Kasumi-1 (cell line): ENCODE measurements around the gene TTLL6.

Experiments used
- DNase-seq, 2 experiments: peaks; one replicate each; lab custom pipeline; 2025; lab: John Stamatoyannopoulos, UW

The TTLL6 gene

GRCh38 chr17:48760411-48760810 is 56.6 kb downstream of the TTLL6 start:
- DNase-seq, result no peak

- DNase-seq, result no peak
Measured at GRCh38 chr17:48759288-48759687, 57.7 kb downstream of the TTLL6 start.

- no peak for DNase-seq
Measured at GRCh38 chr17:48757524-48757961, 59.5 kb downstream of the TTLL6 start.

- DNase-seq, result peak; percentile 31 to 39
Measured at GRCh38 chr17:48756830-48757251, 60.2 kb downstream of the TTLL6 start.

GRCh38 chr17:48755356-48755755 is 61.7 kb downstream of the TTLL6 start:
- DNase-seq, result peak; percentile 12 to 18

GRCh38 chr17:48754500-48755261 is 62.3 kb downstream of the TTLL6 start:
- DNase-seq, result no peak

GRCh38 chr17:48753794-48754499 is 63.1 kb downstream of the TTLL6 start:
- DNase-seq, result no peak

GRCh38 chr17:48752399-48753288 is 64.4 kb downstream of the TTLL6 start:
- DNase-seq, result no peak

- DNase-seq, result no peak
Measured at GRCh38 chr17:48751733-48752398, 65.2 kb downstream of the TTLL6 start.

- no peak for DNase-seq
Measured at GRCh38 chr17:48751172-48751571, 65.9 kb downstream of the TTLL6 start.

GRCh38 chr17:48749621-48750553 is 67.1 kb downstream of the TTLL6 start:
- DNase-seq, result no peak

GRCh38 chr17:48748718-48749566 is 68.1 kb downstream of the TTLL6 start:
- DNase-seq, result no peak

GRCh38 chr17:48747445-48748363 is 69.3 kb downstream of the TTLL6 start:
- no peak for DNase-seq

GRCh38 chr17:48746916-48747444 is 70.0 kb downstream of the TTLL6 start:
- DNase-seq, result no peak

- no peak for DNase-seq
Measured at GRCh38 chr17:48745381-48746275, 71.4 kb downstream of the TTLL6 start.

GRCh38 chr17:48740537-48740936 is 76.5 kb downstream of the TTLL6 start:
- DNase-seq, result no peak

GRCh38 chr17:48738803-48739526 is 78.1 kb downstream of the TTLL6 start:
- DNase-seq, result no peak
